Suprapubic skin (tissue), 4 donors: ENCODE data around the gene METTL8. TPM values are rescaled to one million over a fixed set of nuclear protein-coding genes. Genes with fewer than 3 reads are reported as not detected.

ENCODE experiments used
- DNase-seq, 2 donors: peaks; one replicate each; pipeline ENCODE4 v3.0.0-alpha.2; 2019; ENCODE audit warnings: low spot score in 2 of 2
- H3K27ac ChIP-seq: fragments of 200-600 bp; sonication (generic); one replicate; pipeline ENCODE4 v1.5.1; 2019
- H3K27me3 ChIP-seq: fragments of 200-600 bp; sonication (generic); one replicate; pipeline ENCODE4 v1.5.1; 2019
- H3K36me3 ChIP-seq: fragments of 200-600 bp; sonication (generic); one replicate; pipeline ENCODE4 v1.5.1; 2019
- H3K4me1 ChIP-seq: fragments of 200-600 bp; sonication (generic); one replicate; pipeline ENCODE4 v1.5.1; 2019
- H3K4me3 ChIP-seq: fragments of 200-600 bp; sonication (generic); one replicate; pipeline ENCODE4 v1.5.1; 2019; ENCODE audit warnings: mild to moderate bottlenecking
- H3K9me3 ChIP-seq: fragments of 200-600 bp; sonication (generic); one replicate; pipeline ENCODE4 v1.5.1; 2019
- EP300 ChIP-seq: sonication (generic); formaldehyde crosslinking; IDR thresholded peaks from one replicate; pipeline ENCODE4 v1.6.1; 2017; ENCODE audit warnings: antibody characterized with exemption
- POLR2A ChIP-seq, 2 donors: fragments of 450-650 bp; IDR thresholded peaks; one replicate each; pipeline ENCODE4 v1.6.1; 2017; ENCODE audit warnings: antibody characterized with exemption in 2 of 2, mild to moderate bottlenecking in 2 of 2, moderate library complexity in 2 of 2
- POLR2AphosphoS5 ChIP-seq, 3 donors: sonication (generic); formaldehyde crosslinking; IDR thresholded peaks; one replicate each; pipeline ENCODE4 v1.6.1; 2017; ENCODE audit warnings: antibody characterized with exemption in 3 of 3
- WGBS: methylation state at CpG from one replicate; pipeline ENCODE4 v1.1.5; 2018; 5-methylcytosine and 5-hydroxymethylcytosine counted together
- total RNA-seq, 4 donors: library from RNA; depleted of rRNA; stranded (reverse); fragments of >200 nt; gene quantifications; one replicate each; pipeline ENCODE4 v1.1.0, GENCODE V29; 2016
- TF ChIP-seq, protein P1 (sequence below), 2 donors: fragments of 200-600 bp in 1 of 2; fragments of 450-650 bp in 1 of 2; sonication (generic) in 1 of 2; IDR thresholded peaks; one replicate each; pipeline ENCODE4 v1.5.1; 2016 to 2019; ENCODE audit warnings: antibody characterized with exemption in 2 of 2, mild to moderate bottlenecking in 1 of 2, moderate library complexity in 1 of 2

METTL8 gene
- total RNA-seq, 4 donors from 2014 or later: 35.8 to 42.5 (median 38.7) TPM

DNA sequence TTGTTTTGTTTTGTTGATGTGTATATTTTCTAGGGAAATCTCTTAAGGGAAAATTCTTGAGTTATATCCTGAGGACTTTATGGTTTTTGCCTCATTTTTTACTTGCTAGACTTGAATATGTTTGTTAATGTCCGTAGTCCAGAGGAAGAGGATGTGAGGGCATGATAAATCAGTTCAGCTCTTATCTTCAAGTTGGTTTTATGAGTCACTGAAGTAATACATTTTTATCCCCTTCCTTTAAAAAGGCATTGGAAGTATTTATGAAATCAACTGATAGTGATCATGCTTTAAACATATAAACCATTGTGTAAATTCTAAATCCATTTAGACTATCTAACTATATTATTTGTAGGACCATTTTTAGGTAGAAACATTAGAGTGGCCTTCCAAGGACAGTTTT lies 44.6 kb upstream of the METTL8 start:
- Histone ChIP-seq H3K36me3 (peaks cover 45% of the 10 kb centered on the region), H3K4me3 (no peak overlapping the region), H3K9me3 (no peaks in the 10 kb centered on the region), H3K27me3 (no peaks in the 10 kb centered on the region), H3K4me1 (no peaks in the 10 kb centered on the region), H3K27ac (no peak overlapping the region)
- TF ChIP-seq EP300: no peak
- TF ChIP-seq POLR2A (IDR thresholded peaks at IDR 0.05): no peak
- no peak for TF ChIP-seq POLR2AphosphoS5 (IDR thresholded peaks at IDR 0.05)
- TF ChIP-seq, protein P1, sequence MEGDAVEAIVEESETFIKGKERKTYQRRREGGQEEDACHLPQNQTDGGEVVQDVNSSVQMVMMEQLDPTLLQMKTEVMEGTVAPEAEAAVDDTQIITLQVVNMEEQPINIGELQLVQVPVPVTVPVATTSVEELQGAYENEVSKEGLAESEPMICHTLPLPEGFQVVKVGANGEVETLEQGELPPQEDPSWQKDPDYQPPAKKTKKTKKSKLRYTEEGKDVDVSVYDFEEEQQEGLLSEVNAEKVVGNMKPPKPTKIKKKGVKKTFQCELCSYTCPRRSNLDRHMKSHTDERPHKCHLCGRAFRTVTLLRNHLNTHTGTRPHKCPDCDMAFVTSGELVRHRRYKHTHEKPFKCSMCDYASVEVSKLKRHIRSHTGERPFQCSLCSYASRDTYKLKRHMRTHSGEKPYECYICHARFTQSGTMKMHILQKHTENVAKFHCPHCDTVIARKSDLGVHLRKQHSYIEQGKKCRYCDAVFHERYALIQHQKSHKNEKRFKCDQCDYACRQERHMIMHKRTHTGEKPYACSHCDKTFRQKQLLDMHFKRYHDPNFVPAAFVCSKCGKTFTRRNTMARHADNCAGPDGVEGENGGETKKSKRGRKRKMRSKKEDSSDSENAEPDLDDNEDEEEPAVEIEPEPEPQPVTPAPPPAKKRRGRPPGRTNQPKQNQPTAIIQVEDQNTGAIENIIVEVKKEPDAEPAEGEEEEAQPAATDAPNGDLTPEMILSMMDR (IDR thresholded peaks at IDR 0.05): no peak
- WGBS: 81% methylated on average over 1 of the region's 1 CpG
- no peak for DNase-seq

DNA sequence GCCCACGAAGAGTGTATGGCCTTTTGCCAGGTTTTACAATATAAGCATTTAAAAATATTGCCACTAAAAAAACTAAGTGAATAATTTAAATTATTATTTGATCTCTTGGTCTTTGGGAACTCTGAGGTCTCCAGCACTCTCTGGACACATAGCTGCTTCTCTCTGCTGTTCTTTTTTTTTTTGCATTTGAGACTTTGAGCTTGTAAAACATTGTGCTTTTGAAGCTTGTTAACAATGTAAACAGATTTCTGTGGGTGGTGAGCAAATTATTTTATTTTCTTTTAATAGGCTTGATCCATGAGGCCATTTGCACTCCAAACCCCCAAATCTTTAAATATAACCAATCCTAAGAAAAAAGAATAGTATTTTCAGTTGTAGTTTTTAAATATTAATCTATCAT lies 42.2 kb upstream of the METTL8 start:
- TF ChIP-seq, protein P1 (IDR thresholded peaks at IDR 0.05): no peak
- no peak for TF ChIP-seq EP300
- no peak for TF ChIP-seq POLR2AphosphoS5 (IDR thresholded peaks at IDR 0.05)
- TF ChIP-seq POLR2A (IDR thresholded peaks at IDR 0.05): no peak
- WGBS: 75% methylated on average over 1 of the region's 1 CpG
- no peaks in the 10 kb centered on the region for H3K9me3 ChIP-seq
- DNase-seq: no peak
- peaks cover 53% of the 10 kb centered on the region for H3K36me3 ChIP-seq
- no peak overlapping the region for H3K27ac ChIP-seq
- H3K4me1 ChIP-seq: no peaks in the 10 kb centered on the region
- no peaks in the 10 kb centered on the region for H3K27me3 ChIP-seq
- no peak overlapping the region for H3K4me3 ChIP-seq

DNA sequence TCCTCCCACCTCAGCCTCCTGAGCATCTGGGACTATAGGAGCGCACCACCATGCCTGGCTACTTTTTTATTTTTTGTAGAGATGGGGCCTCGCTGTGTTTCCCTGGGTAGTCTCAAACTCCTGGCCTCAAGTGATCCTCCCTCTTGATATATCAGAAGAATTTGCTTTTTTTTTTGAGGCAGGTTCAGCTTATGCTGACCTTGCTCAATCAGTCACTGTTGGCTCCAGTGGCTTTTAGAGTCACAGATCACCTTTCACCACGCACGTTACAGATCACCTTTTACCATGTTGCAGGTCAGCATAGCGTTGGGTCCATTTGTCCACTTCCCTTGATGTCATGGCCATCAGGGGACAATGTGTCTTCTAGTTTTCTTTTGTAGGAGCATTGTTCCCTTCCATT lies 36.3 kb upstream of the METTL8 start:
- Histone ChIP-seq H3K4me1 (no peaks in the 10 kb centered on the region), H3K4me3 (no peak overlapping the region), H3K36me3 (peaks cover 49% of the 10 kb centered on the region), H3K9me3 (no peaks in the 10 kb centered on the region), H3K27ac (no peak overlapping the region), H3K27me3 (no peaks in the 10 kb centered on the region)
- TF ChIP-seq EP300: no peak
- TF ChIP-seq POLR2A (IDR thresholded peaks at IDR 0.05): no peak
- TF ChIP-seq POLR2AphosphoS5 (IDR thresholded peaks at IDR 0.05): no peak
- TF ChIP-seq, protein P1 (IDR thresholded peaks at IDR 0.05): no peak
- WGBS: 83% methylated on average over 5 of the region's 5 CpGs
- no peak for DNase-seq

DNA sequence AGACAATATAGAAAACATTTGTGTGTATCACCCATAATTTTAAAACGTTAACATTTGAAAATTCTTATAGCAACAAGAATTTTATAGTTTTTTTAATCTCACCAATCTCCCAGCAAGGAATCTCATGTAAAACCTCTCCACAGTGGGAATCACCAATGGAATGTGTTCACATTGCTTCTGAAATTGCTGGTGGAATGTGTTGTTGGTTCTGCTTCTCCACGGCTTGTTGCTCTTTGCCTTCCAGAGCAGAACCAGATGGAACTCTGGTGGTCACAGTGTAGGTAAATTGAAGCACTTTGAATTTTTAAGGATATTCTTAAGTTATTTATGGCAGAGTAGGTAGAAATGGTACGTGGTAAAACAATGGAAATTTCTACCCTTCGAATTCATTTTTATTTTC lies 35.4 kb upstream of the METTL8 start:
- TF ChIP-seq POLR2A (IDR thresholded peaks at IDR 0.05) (no peak), POLR2AphosphoS5 (IDR thresholded peaks at IDR 0.05) (no peak), EP300 (no peak)
- TF ChIP-seq, protein P1 (IDR thresholded peaks at IDR 0.05): no peak
- Histone ChIP-seq H3K27ac (no peak overlapping the region), H3K36me3 (peaks cover 41% of the 10 kb centered on the region), H3K4me3 (no peak overlapping the region), H3K4me1 (no peaks in the 10 kb centered on the region), H3K9me3 (no peaks in the 10 kb centered on the region), H3K27me3 (no peaks in the 10 kb centered on the region)
- 89% methylated on average over 4 of the region's 4 CpGs for WGBS
- DNase-seq: no peak

DNA sequence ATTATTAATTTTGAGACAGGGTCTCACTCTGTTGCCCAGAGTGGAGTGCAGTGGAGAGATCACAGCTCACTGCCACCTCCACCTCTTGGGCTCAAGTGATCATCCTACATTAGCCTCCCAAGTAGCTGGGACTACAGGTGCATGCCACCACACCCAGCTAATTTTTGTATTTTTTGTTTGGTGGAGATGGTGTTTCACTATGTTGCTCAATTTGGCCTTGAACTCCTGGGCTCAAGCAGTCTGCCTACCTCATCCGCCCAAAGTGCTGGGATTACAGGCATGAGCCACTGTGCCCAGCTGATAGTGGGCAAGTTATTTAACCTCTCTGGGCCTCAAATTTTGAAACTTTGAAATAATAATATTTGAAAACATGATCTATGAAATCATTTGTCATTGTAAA lies 26.7 kb upstream of the METTL8 start:
- Histone ChIP-seq H3K27ac (no peak overlapping the region), H3K36me3 (peaks cover 46% of the 10 kb centered on the region), H3K4me1 (no peaks in the 10 kb centered on the region), H3K27me3 (no peaks in the 10 kb centered on the region), H3K9me3 (peaks cover under 1% of the 10 kb centered on the region), H3K4me3 (no peak overlapping the region)
- TF ChIP-seq, protein P1 (IDR thresholded peaks at IDR 0.05): no peak
- 100% methylated on average over 1 of the region's 1 CpG for WGBS
- DNase-seq: no peak
